ENCODE results near the gene ZNF219. TPM values are rescaled to one million over a fixed set of nuclear protein-coding genes. Genes with fewer than 3 reads are reported as not detected.
A peak's percentile ranks its signal among the peaks of the same experiment; 100 is the strongest.

Gene ZNF219
- polyA plus RNA-seq, 3 donors = 0.49 to 7.2 (median 0.68) TPM

DNA sequence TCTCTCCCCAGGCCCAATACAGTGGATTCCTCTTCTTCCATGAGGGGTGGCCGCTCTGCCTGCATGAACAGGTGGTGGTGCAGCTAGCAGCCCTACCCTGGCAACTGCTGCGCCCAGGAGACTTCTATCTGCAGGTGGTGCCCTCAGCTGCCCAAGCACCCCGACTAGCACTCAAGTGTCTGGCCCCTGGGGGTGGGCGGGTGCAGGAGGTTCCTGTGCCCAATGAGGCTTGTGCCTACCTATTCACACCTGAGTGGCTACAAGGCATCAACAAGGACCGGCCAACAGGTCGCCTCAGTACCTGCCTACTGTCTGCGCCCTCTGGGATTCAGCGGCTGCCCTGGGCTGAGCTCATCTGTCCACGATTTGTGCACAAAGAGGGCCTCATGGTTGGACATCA lies 24.5 kb downstream of the ZNF219 start:
- intact Hi-C loops (cut with micrococcal nuclease) = no loop called here
- H3K27ac Mint-ChIP-seq = peak overlapping the region in 3 of 7 donors; percentile 42 to 80 (median 58)
- no peak overlapping the region for H3K27ac ChIP-seq (ENCODE audit: low read depth in 1 of 2, low read length in 2 of 2)

DNA sequence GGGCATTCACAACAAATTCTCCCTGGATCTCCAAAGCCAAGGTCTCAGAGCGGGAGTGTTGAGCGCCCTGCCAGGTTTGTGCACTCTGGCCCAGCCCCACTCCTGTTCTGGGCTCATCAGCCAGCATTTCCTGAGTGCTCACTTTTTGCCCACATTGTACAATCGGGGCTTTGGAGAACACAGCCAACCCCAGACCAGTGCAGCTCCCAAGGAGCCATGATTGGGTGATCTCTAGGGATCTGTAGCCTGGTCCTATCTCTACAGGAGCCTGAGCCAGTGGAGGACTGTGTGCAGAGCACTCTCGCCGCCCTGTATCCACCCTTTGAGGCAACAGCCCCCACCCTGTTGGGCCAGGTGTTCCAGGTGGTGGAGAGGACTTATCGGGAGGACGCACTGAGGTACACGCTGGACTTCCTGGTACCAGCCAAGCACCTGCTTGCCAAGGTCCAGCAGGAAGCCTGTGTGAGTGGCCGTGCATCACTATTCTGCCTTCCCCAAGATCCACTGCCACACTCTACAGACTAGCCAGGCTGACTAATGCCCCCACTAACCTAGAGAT lies 25.6 kb downstream of the ZNF219 start:
- no peak for DNase-seq
- TF ChIP-seq, protein P1, sequence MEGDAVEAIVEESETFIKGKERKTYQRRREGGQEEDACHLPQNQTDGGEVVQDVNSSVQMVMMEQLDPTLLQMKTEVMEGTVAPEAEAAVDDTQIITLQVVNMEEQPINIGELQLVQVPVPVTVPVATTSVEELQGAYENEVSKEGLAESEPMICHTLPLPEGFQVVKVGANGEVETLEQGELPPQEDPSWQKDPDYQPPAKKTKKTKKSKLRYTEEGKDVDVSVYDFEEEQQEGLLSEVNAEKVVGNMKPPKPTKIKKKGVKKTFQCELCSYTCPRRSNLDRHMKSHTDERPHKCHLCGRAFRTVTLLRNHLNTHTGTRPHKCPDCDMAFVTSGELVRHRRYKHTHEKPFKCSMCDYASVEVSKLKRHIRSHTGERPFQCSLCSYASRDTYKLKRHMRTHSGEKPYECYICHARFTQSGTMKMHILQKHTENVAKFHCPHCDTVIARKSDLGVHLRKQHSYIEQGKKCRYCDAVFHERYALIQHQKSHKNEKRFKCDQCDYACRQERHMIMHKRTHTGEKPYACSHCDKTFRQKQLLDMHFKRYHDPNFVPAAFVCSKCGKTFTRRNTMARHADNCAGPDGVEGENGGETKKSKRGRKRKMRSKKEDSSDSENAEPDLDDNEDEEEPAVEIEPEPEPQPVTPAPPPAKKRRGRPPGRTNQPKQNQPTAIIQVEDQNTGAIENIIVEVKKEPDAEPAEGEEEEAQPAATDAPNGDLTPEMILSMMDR (IDR thresholded peaks at IDR 0.05) = no peak
- WGBS (ENCODE audit: insufficient coverage) = 97% methylated on average over 8 of the region's 9 CpGs
- peaks cover 40 to 45% of the 10 kb centered on the region in 2 donors for H3K4me1 ChIP-seq (ENCODE audit: control insufficient read depth in 1 of 2, insufficient read depth in 2 of 2, low read length in 2 of 2)
- peaks cover 0 to 3% (median 0%) of the 10 kb centered on the region in 7 donors for H3K9me3 Mint-ChIP-seq
- H3K9ac ChIP-seq (ENCODE audit: insufficient read depth, low read length, poor library complexity, severe bottlenecking) = no peak overlapping the region
- intact Hi-C loops (cut with micrococcal nuclease) = no loop called here
- H3K4me3 ChIP-seq (replicated peaks in 1 of 3; ENCODE audit: low read depth in 2 of 3, low read length in 3 of 3) = peak overlapping the region in 1 of 3 experiments; percentile 95
- peaks cover 44 to 53% of the 10 kb centered on the region in 2 donors for H3K36me3 ChIP-seq (replicated peaks in 1 of 2; ENCODE audit: control insufficient read depth in 1 of 2, insufficient read depth in 2 of 2, low read length in 2 of 2)
- no peaks in the 10 kb centered on the region for H3K9me3 ChIP-seq (replicated peaks in 1 of 2; ENCODE audit: control insufficient read depth in 1 of 2, insufficient read depth in 1 of 2, low read length in 2 of 2)
- peak overlapping the region in 1 of 2 donors; percentile 91 for H3K4me3 Mint-ChIP-seq
- peaks cover 0 to 6% of the 10 kb centered on the region in 2 donors for H3K27me3 ChIP-seq (ENCODE audit: control insufficient read depth in 2 of 2, insufficient read depth in 2 of 2, low read length in 2 of 2)
- peaks cover 38% of the 10 kb centered on the region for H3K79me2 ChIP-seq (ENCODE audit: insufficient read depth, low read length)
- H3K4me1 Mint-ChIP-seq = peaks cover 46% of the 10 kb centered on the region
- H3K27ac ChIP-seq (ENCODE audit: low read depth in 1 of 2, low read length in 2 of 2) = peak overlapping the region; percentile 40 to 94
- H3K27me3 Mint-ChIP-seq (ENCODE audit: low read depth in 3 of 3) = peaks cover 11 to 14% (median 11%) of the 10 kb centered on the region in 3 donors
- H2AFZ ChIP-seq (ENCODE audit: insufficient read depth, low read depth, low read length, poor library complexity, severe bottlenecking) = no peak overlapping the region
- H4K20me1 ChIP-seq (ENCODE audit: insufficient read depth, low read length) = peaks cover 6% of the 10 kb centered on the region
- peak overlapping the region; percentile 82 for H3K4me2 ChIP-seq (replicated peaks; ENCODE audit: extremely low read depth, low read length, poor library complexity, severe bottlenecking)
- peaks cover 44 to 48% of the 10 kb centered on the region in 2 donors for H3K36me3 Mint-ChIP-seq
- H3K27ac Mint-ChIP-seq = peak overlapping the region in 6 of 7 donors; percentile 97 to 99 (median 98)

More for the DNA sequence above, 24.5 kb downstream of the ZNF219 start:
- peaks cover 11% of the 10 kb centered on the region for H4K20me1 ChIP-seq (ENCODE audit: insufficient read depth, low read length)
- 100% methylated on average over 8 of the region's 9 CpGs for WGBS (ENCODE audit: insufficient coverage)
- no peaks in the 10 kb centered on the region for H3K9me3 ChIP-seq (replicated peaks in 1 of 2; ENCODE audit: control insufficient read depth in 1 of 2, insufficient read depth in 1 of 2, low read length in 2 of 2)
- Mint-ChIP-seq H3K4me3 (no peak overlapping the region), H3K4me1 (peaks cover 39% of the 10 kb centered on the region), H3K36me3 (peaks cover 51 to 59% of the 10 kb centered on the region in 2 donors), H3K27me3 (ENCODE audit: low read depth in 3 of 3) (peaks cover 5 to 9% (median 6%) of the 10 kb centered on the region in 3 donors), H3K9me3 (peaks cover 0 to 3% (median 0%) of the 10 kb centered on the region in 7 donors)
- H3K79me2 ChIP-seq (ENCODE audit: insufficient read depth, low read length) = peaks cover 38% of the 10 kb centered on the region
- no peak overlapping the region for H3K4me3 ChIP-seq (replicated peaks in 1 of 3; ENCODE audit: low read depth in 2 of 3, low read length in 3 of 3)
- no peak overlapping the region for H3K4me2 ChIP-seq (replicated peaks; ENCODE audit: extremely low read depth, low read length, poor library complexity, severe bottlenecking)
- H2AFZ ChIP-seq (ENCODE audit: insufficient read depth, low read depth, low read length, poor library complexity, severe bottlenecking) = no peak overlapping the region
- peaks cover 55 to 64% of the 10 kb centered on the region in 2 donors for H3K36me3 ChIP-seq (replicated peaks in 1 of 2; ENCODE audit: control insufficient read depth in 1 of 2, insufficient read depth in 2 of 2, low read length in 2 of 2)
- H3K4me1 ChIP-seq (ENCODE audit: control insufficient read depth in 1 of 2, insufficient read depth in 2 of 2, low read length in 2 of 2) = peaks cover 34 to 39% of the 10 kb centered on the region in 2 donors
- no peak for DNase-seq
- H3K27me3 ChIP-seq (ENCODE audit: control insufficient read depth in 2 of 2, insufficient read depth in 2 of 2, low read length in 2 of 2) = peaks cover 0 to 3% of the 10 kb centered on the region in 2 donors
- TF ChIP-seq, protein P1 (IDR thresholded peaks at IDR 0.05) = no peak
- no peak overlapping the region for H3K9ac ChIP-seq (ENCODE audit: insufficient read depth, low read length, poor library complexity, severe bottlenecking)
